GM12892 (cell line): Measurements from ENCODE around the gene PGAM1.
"Not testable (repeated sequence)": the region's sequence is repeated elsewhere in the genome, so short reads cannot be mapped to it uniquely, and the experiment has no call there.

Experiments
- DNase-seq: peaks from one replicate; pipeline ENCODE4 v3.0.0; 2011; ENCODE audit not compliant: insufficient read length
- FAIRE-seq: peaks from 2 replicates; lab custom pipeline; 2011; peaks lifted over from hg19 to GRCh38; lab: Jason Lieb, UNC
- POLR2A ChIP-seq: IDR thresholded peaks from 2 replicates; pipeline ENCODE4 v1.6.1; 2011; ENCODE audit warnings: low read depth, low read length, control low read depth
- POLR2AphosphoS5 ChIP-seq: IDR thresholded peaks from 2 replicates; pipeline ENCODE4 v1.6.1; 2011; ENCODE audit warnings: low read depth, low read length, control low read depth
- TAF1 ChIP-seq: IDR thresholded peaks from 2 replicates; pipeline ENCODE4 v1.6.1; 2011; ENCODE audit warnings: low read depth, mild to moderate bottlenecking, control low read depth, low read length, borderline replicate concordance

Gene PGAM1

GRCh38 chr10:97396056-97396455, 29.9 kb upstream of the PGAM1 start:
- FAIRE-seq (no peak), DNase-seq (no peak)
- TF ChIP-seq POLR2A (no peak), TAF1 (no peak), POLR2AphosphoS5 (no peak)

- TF ChIP-seq TAF1: no peak
- no peak for TF ChIP-seq POLR2AphosphoS5
- no peak for TF ChIP-seq POLR2A
- DNase-seq: no peak
- peak; percentile 40 for FAIRE-seq
Observed at GRCh38 chr10:97399843-97400545, 26.0 kb upstream of the PGAM1 start.

- peak; percentile 99 for FAIRE-seq
- peak; percentile 94 for DNase-seq
- TF ChIP-seq POLR2A: peak; percentile 75
- peak; percentile 74 for TF ChIP-seq POLR2AphosphoS5
- TF ChIP-seq TAF1: peak; percentile 45; the same call in 1 of the 2 replicates
Observed at GRCh38 chr10:97400665-97401454, 25.1 kb upstream of the PGAM1 start, which contains the start of gene RRP12. TSS of gene RRP12 (minus strand) at chr10:97401340. CDS start at chr10:97401231, 109 bp downstream.

GRCh38 chr10:97401455-97401919, 24.5 kb upstream of the PGAM1 start:
- DNase-seq: no peak
- TF ChIP-seq POLR2AphosphoS5 (no peak), TAF1 (no peak), POLR2A (no peak)
- FAIRE-seq: no peak

GRCh38 chr10:97404044-97404443, 21.9 kb upstream of the PGAM1 start:
- FAIRE-seq: no peak

GRCh38 chr10:97406064-97406463, 19.9 kb upstream of the PGAM1 start:
- no peak for DNase-seq
- no peak for FAIRE-seq
- no peak for TF ChIP-seq POLR2AphosphoS5

More at GRCh38 chr10:97404044-97404443, 21.9 kb upstream of the PGAM1 start:
- DNase-seq: no peak
- no peak for TF ChIP-seq POLR2AphosphoS5
- TF ChIP-seq TAF1: no peak
- TF ChIP-seq POLR2A: no peak

GRCh38 chr10:97406483-97406882, 19.5 kb upstream of the PGAM1 start:
- not testable (repeated sequence) for DNase-seq, FAIRE-seq

- peak; percentile 65 for DNase-seq
- peak; percentile 93 for FAIRE-seq
Observed at GRCh38 chr10:97407211-97407951, 18.6 kb upstream of the PGAM1 start.

GRCh38 chr10:97407952-97408248, 18.1 kb upstream of the PGAM1 start:
- FAIRE-seq: no peak
- TF ChIP-seq POLR2AphosphoS5: no peak
- TF ChIP-seq TAF1: no peak
- TF ChIP-seq POLR2A: no peak
- no peak for DNase-seq

More at GRCh38 chr10:97407211-97407951, 18.6 kb upstream of the PGAM1 start:
- no peak for TF ChIP-seq POLR2AphosphoS5
- TF ChIP-seq TAF1: no peak
- TF ChIP-seq POLR2A: no peak

GRCh38 chr10:97408496-97408992, 17.4 kb upstream of the PGAM1 start:
- FAIRE-seq (no peak), DNase-seq (no peak)

GRCh38 chr10:97411406-97411805, 14.6 kb upstream of the PGAM1 start:
- TF ChIP-seq POLR2AphosphoS5 (no peak), TAF1 (no peak), POLR2A (no peak)
- FAIRE-seq (no peak), DNase-seq (no peak)

More at GRCh38 chr10:97408496-97408992, 17.4 kb upstream of the PGAM1 start:
- TF ChIP-seq TAF1: no peak
- TF ChIP-seq POLR2A: no peak
- TF ChIP-seq POLR2AphosphoS5: no peak

GRCh38 chr10:97412891-97413304, 13.1 kb upstream of the PGAM1 start:
- no peak for FAIRE-seq
- no peak for DNase-seq
- TF ChIP-seq TAF1 (no peak), POLR2A (no peak), POLR2AphosphoS5 (no peak)
